ENCODE data around the gene TTC21B.

- no peak for TF ChIP-seq CTCF (IDR thresholded peaks at IDR 0.05)
- no peak for TF ChIP-seq POLR2A (IDR thresholded peaks at IDR 0.05)
These were observed 82.6 kb downstream of the TTC21B start for GRCh38 chr2:165871025-165871424.

Measured in vagina (tissue), 2 donors.